HG03520 (cell line): Measurements from ENCODE around the gene ENPP1.
A peak's percentile ranks its signal among the peaks of the same experiment; 100 is the strongest.
"Not testable (repeated sequence)": the region's sequence is repeated elsewhere in the genome, so short reads cannot be mapped to it uniquely, and the experiment has no call there.

Source experiments
- ATAC-seq: cut with Tn5 transposase; IDR thresholded peaks from one replicate; pipeline ENCODE4 v1.9.1; 2021; ENCODE audit warnings: mild to moderate bottlenecking, moderate library complexity; ENCODE audit not compliant: unreplicated experiment

The ENPP1 gene

DNA sequence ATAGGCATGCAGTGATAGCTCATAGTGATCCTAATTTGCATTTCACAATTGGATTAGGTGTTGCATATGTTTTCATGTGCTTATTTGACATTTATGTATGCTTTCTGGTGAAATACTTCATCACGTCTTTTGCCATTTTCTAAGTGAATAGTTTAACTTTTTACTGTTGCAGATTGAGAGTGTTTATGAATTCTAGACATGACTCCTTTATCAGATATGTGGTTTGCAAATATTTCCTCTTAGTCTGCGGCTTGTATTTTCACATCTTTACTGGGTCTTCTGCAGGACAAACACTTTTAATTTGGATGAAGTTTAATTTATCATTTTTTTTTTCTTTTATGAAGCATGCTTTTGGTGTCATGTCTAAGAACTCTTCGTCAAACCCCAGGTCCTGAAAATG, 104.1 kb downstream of the ENPP1 start:
- no peak for ATAC-seq

DNA sequence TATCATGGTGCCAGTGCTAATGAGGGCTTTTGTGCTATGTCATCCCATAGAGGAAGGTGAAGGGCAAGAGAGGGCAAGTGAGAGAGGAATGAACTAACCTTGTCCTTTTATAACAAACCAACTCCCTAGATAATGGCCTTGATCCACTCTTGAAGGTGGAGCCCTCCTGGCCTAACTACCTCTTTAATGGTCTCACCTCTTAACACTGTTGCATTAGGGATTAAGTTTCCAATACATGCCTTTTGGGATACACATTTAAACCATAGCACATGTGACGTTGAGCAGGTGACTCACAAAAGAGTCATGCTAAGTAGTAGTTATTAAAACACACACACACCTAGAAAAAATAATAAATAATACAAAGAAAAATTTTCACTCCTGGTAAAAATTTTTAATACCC, 106.4 kb downstream of the ENPP1 start:
- ATAC-seq: no peak

DNA sequence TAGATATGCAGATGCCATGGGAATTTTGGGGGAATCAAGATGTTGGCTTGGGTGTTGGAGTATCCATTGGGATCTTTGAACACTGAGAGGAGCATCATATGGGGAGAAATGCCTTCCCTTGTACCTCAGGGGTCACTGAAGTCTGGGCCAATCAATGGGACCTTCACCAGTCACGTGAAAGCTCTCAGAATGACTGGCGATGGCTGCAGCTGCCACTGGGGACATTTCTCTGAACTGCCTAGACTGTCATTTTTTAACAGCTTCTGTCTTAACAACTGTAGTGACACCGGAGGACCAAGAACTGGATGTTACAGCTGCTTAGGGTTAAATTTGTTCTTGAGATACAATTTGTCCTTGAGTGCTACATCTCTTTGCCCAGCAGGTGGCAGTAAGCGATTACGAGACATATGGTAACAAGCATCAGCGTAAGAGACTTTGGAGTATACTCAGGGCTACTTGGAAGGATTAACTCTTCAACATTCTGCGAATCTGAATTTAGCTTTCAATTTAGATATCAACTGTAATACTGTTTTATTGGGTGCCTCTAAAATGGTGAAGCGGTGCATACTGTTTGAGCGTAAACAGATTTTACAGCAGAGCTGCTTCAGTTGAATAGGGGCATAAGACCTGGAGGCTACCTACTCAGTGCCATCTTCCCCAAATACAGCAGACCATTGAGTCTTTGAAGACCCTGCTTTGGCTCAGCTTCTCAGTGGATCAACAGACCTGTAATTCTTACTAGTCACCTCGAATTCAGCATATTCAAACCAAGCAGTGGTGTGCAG, 107.3 kb downstream of the ENPP1 start:
- peak; percentile 74 for ATAC-seq

DNA sequence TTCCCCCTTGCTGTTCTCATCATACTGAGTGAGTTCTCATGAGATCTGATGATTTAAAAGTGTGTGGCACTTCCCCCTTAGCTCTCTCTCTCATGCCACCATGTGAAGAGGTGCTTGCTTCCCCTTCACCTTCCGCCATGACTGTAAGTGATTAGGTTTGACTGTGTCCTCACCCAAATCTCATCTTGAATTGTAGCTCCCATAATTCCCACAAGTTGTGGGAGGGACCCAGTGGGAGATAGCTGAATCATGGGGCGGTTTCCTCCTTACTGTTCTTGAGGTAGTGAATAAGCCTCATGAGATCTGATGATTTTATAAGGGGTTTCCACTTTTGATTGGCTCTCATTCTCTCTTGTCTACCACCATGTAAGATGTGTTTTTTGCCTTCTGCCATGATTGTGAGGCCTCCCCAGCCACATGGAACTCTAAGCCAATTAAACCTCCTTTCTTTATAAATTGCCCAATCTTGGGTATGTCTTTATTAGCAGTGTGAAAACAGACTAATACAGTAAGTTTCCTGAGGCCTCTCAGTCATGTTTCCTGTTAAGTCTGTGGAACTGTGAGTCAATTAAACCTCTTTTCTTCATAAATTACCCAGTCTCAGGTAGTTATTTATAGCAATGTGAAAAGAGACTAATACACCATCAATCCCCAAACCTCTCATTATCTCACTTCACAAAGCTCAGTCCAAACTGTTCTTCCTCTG, 108.4 kb downstream of the ENPP1 start:
- not testable (repeated sequence) for ATAC-seq

DNA sequence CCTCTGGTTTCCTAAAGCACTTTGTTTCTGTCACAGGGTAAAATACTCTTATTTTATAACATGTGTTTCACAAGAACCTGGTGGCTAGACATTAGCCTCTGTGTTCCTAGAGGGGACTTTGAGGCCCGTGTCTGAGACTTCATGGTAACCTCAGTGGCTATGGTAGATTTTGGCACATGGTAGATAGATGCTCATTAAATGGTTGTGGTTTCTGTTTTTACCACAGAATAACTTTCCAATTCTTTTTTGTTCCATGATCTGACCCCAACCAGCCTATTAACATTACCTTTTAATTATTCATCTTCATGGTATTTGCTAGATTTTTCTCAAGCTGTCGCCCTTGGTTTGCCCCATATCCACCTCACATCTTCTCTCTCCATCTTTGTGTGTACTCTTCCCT, 109.0 kb downstream of the ENPP1 start:
- no peak for ATAC-seq

DNA sequence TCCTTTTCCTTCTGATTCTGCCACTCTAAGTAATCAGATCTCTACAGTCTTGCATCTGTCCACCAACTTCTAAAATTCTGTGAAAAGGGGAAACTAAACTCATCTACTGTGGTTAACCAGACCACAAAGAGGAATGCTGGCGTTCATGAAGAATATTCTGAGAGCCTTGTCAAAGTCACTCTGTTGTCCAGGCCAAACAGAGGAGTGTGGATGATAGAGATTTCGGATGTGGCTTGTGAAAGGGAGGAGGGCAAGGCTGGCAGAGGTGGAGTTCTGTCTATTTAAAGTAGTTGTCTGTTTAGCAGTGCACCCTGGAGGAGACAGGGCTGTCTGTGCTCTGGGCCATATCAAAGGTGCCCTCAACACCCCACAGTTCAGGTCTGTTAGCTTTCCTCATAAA, 109.5 kb downstream of the ENPP1 start:
- ATAC-seq: no peak

DNA sequence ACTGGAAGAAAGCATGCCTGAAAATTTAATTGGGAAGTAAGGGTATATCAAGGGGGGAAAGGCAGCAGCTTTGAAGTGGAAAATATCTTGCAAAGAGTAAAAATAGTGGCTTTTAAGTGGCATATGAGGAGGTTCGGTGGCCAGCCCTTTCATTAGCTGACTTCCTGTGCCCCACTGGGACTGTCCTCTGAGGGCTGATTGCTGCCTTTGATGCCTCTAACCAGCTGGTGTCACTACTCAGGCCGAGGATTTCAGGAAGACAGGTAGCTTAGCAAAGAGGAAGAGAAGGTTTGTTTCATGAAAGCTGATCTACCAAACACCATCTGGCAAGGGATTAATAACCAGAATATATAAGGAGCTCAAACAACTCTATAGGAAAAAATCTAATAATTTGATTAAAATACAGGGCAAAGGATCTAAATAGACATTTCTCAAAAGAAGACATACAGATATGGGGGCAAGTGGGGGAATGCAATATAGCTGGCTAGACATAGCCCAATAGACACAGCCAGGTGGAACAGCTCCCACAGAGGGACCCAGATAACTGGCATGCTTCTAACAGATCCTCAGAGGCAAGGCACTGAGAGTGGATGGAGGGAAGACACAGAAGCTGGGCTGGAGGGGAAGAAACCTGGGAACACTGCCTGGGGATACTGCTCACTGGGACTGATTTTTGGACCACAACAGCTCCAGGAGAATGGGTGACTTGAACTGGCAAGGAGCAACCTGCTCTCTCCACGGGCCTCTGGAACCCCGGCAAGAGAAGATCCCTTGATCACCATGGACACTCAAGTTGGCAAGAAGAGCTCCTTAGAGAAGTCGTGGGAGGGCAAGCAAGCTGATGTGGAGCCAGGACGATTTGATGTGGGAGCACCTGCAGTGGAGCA, 110.2 kb downstream of the ENPP1 start:
- no peak for ATAC-seq

DNA sequence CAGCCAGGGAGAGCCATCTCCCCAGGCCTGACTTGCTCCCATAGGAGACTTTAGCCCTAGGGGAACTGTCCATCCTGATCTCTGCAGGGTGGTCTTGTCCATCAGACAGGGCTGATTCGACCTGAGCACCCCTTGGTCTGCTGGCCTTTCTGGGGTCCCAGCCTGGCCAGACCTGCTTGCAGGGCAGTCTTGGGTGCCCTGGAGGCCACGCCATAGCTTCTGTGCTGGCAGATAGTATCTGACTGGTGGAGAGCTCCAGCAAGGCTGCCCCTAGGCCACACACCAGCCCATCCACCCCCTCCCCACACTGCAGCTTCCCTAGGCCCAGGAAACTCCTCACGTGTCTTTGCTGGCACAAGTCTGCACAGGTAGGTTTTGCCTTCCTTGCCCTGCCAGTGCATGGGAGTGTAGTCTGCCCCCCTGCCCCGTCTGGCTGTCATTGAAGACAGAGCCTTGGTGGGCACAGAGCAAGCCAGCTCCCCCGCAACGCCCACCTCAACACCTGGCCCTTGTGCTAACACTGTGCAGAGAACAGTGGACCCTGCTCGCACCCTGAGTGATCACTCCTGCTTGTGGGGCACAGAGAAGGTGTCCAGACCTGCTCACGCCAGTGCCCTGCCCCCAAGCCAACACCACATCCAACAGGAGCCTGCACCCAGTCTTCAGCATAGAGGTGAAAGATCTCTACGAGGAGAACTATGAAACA, 111.0 kb downstream of the ENPP1 start:
- no peak for ATAC-seq

DNA sequence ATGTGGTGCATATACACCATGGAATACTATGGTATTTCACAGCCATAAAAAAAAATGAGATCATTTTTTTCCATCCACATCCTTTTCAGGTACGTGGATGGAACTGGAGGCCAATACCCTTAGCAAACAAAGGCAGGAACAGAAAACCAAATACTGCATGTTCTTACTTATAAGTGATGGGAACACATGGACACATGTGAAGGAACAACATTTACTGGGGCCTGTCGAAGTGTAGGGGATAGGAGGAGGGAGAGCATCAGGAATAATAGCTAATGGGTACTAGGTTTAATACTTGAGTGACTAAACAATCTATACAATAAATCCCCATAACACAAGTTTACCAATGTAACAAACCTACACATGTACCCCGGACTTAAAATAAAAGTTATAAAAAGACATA, 112.8 kb downstream of the ENPP1 start:
- no peak for ATAC-seq

DNA sequence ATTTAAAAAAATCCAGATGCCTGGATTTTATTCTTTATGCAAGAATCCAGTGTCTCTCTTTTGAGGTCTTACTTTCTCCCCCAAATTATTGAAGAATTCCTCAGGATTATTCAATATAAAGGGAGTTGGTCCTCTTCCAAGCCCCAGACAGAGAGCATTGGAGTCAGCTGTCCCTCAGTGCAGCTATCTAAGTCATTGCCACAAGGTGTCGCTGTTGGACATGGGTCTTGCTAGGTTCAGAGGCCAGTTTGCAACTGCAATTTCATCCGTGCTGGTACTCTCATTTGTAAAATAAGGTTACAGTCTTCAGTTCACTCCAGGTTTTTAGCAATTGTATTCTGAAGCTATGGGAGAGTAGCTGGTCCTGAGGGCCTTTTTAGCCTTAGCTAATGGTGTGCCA, 115.5 kb downstream of the ENPP1 start:
- no peak for ATAC-seq

DNA sequence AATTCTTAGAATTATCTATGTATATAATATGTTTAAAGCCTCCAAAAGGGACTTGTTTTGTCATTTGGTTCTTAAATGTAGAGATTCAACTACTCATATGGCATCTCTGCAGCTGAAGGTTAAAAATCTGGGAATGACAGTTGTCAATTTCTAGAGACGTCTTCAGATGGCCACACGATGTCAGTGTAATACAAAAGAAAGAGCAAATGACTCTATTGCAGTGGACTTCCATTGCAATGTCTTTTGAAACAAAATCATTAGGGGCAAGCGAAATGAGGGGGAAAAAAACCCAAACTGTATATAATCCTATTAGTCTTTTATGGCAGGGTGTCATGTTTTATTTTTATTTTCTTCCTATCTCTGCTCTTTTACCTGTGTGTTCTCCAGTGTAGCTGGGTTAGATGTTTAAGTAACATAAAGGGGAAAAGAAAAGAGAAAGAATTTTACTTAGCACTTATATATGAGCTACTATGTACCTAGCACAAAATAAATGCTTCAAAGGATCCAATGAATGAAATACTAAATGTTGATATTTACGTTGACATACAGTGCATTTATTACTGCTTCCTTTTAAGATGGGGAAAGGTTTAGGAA, 117.2 kb downstream of the ENPP1 start:
- no peak for ATAC-seq

DNA sequence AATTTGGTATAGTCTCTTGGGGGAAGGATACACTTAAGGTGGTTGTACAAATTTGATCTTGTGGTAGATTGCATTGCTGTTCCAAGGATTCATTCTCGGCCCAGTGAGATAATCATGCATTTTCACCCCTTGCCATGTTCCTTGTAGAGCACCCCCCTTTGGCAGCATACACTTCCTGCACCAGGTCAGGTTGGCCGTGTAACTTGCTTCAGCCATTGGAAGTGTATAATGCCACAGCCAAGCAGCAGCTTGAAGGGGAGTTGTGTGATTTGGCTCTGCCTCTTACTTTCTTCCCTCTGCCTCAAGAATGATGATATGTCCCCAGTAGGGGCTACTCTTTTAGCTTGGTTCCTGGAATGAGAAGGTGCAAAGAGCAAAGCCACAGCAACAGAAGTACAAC, 121.4 kb downstream of the ENPP1 start:
- ATAC-seq: no peak

DNA sequence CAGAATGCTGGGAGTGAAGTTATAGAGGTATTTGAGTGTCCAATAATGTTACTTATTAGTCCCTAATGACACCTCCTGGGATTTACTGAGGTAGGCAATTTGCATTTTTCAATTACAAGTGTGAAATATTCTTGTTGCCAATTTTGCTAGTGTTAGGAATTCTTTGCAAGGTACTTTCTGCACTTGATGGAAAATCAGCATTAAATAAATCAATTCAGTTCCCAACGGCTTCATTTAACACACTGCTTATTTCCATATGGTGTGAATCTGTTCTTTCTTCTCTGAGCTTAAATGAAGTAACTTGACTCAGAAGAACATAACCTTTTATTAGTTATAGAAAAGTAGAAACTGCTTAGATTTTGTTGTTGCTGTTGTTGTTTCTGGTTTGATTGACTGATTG, 122.2 kb downstream of the ENPP1 start:
- ATAC-seq: no peak

DNA sequence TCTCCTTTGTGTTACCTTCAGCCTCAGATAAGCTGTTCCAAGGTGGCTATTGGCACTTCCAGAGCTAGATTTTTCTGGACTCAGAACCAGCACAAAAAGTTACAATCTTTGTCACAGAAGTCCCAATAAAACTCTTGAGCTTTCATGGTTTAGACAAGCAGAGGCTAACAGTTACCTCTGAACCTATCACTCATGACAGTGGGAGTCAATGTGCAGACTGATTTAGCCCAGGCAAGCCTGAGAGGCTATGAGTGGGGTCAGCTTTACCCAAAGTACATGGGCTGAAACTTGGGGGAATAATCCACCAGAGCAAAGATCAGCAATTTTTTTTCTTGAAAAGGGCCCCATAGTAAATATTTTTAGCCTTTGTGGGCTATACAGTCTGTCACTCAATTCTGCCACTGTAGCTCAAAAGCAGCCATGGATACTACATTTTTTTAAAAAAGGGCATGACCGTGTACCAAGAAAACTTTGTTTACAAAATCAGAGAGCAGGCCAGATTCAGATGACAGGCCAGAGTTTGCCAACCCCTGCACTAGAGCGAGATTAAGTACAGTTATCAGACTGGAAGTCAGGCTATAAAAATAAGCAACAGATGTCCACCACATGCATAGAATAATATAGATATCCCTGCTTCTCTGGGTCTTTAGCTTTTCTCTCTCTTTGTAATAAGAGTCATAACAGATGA, 123.4 kb downstream of the ENPP1 start:
- ATAC-seq: no peak

DNA sequence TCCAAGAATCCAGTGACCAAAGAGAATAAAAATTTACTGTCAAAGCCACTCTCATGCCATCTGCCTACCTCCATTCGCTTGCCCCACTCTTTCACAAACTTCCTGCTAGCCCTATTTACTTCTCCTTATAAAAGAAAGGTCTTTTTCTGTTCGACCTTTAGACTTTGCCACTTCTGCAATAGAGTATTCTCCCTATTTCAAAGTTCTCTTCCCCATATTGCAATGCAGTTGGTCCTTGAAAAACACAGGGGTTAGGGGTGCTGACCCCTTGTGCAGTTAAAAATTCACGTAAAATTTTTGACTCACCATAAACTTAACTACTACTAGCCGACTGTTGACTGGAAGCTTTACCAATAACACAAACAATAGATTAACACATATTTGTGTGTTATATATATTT, 128.3 kb downstream of the ENPP1 start:
- no peak for ATAC-seq

DNA sequence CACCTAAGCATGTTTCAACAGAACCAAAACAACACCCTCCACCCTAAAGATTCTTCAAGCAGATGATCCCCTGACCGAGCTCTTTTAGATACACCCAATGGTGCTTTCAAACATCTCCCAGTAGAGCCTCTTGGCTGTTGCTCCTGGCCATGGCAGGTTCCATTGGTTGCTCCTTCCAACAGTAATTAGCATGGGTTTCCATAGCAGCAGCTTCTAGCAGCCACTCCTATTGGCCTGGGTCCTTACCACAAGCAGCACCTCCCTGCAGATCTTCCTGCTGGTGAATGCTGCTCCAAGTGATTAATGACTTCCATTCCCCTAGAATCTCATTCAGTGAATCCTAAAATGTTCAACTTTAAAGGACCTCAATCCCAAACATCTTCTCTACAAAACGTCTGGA, 129.4 kb downstream of the ENPP1 start:
- no peak for ATAC-seq

DNA sequence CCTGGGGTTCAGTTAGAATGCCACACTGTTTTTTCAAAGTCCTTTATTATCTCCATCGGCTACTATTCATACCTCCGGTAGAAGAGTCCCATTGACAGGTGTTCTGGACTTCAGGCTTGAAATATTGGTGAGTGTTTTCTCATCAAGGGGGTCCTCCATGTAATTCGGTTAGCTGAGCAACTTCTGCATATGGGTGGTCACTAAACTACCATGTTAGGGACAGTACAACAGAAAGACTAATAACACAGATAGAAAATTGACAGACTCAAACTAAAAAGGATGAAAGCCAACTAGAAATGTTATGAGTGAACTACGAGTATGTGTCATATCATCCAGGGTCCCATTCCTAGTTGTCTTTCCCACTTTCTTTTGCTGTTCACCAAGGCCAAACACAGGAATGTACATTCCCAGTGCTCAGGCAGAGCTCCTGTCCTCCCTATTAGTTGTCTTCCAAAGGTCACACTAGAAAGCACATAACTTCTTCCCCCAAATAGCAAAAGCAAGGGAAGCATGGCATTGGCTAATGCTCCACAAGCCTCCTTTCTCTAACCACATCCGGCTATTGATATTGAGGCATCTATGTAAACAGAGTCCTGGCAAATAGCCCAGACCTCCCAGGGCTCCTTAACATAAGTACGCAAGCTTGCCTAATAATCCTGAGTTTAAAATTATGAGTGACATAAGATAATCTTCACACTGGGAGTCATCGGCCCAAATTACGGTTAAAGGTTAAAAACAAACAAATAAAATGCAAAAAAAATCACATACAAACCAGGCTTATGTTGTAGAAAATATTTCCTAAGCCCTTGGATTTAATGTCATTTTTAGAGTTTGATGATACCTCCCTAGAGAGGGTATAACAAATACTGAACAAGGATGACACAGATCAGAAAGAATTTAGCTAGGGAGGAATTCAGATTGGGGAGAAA, 130.1 kb downstream of the ENPP1 start:
- no peak for ATAC-seq
